ENCODE data around the gene CREB3L2.
A peak's percentile ranks its signal among the peaks of the same experiment; 100 is the strongest.

CREB3L2 gene

GRCh38 chr7:137893143-137893742 is 108.6 kb downstream of the CREB3L2 start:
- DNase-seq: no peak

GRCh38 chr7:137891016-137891655 is 110.8 kb downstream of the CREB3L2 start:
- DNase-seq: no peak

GRCh38 chr7:137890449-137890921 is 111.4 kb downstream of the CREB3L2 start:
- no peak for DNase-seq

GRCh38 chr7:137888241-137888640 is 113.6 kb downstream of the CREB3L2 start:
- DNase-seq: no peak

GRCh38 chr7:137886746-137887145 is 115.1 kb downstream of the CREB3L2 start:
- no peak for DNase-seq

- DNase-seq: no peak
Measured at GRCh38 chr7:137886281-137886680, 115.6 kb downstream of the CREB3L2 start.

GRCh38 chr7:137885678-137886077 is 116.2 kb downstream of the CREB3L2 start:
- no peak for DNase-seq

GRCh38 chr7:137882806-137883205 is 119.1 kb downstream of the CREB3L2 start:
- DNase-seq: no peak

GRCh38 chr7:137882261-137882668 is 119.6 kb downstream of the CREB3L2 start:
- no peak for DNase-seq

GRCh38 chr7:137881607-137882260 is 120.2 kb downstream of the CREB3L2 start:
- DNase-seq: no peak

- DNase-seq: no peak
Measured at GRCh38 chr7:137880432-137880831, 121.5 kb downstream of the CREB3L2 start.

GRCh38 chr7:137879357-137880158 is 122.3 kb downstream of the CREB3L2 start:
- DNase-seq: no peak

- DNase-seq: peak; percentile 91
Measured at GRCh38 chr7:137878333-137878961, 123.4 kb downstream of the CREB3L2 start.

- no peak for DNase-seq
Measured at GRCh38 chr7:137877027-137877675, 124.7 kb downstream of the CREB3L2 start.

GRCh38 chr7:137875746-137876145 is 126.1 kb downstream of the CREB3L2 start:
- DNase-seq: no peak

- no peak for DNase-seq
Measured at GRCh38 chr7:137873979-137874777, 127.7 kb downstream of the CREB3L2 start.

GRCh38 chr7:137873524-137873923 is 128.4 kb downstream of the CREB3L2 start:
- DNase-seq: no peak

- no peak for DNase-seq
Measured at GRCh38 chr7:137871170-137871915, 130.5 kb downstream of the CREB3L2 start.

- no peak for DNase-seq
Measured at GRCh38 chr7:137870684-137871083, 131.2 kb downstream of the CREB3L2 start.

GRCh38 chr7:137870078-137870477 is 131.8 kb downstream of the CREB3L2 start:
- no peak for DNase-seq

- no peak for DNase-seq
Measured at GRCh38 chr7:137869260-137869659, 132.6 kb downstream of the CREB3L2 start.

All from right forelimb (tissue), 1 donor.